ENCODE measurements around the gene PRADC1.

PRADC1 gene

DNA sequence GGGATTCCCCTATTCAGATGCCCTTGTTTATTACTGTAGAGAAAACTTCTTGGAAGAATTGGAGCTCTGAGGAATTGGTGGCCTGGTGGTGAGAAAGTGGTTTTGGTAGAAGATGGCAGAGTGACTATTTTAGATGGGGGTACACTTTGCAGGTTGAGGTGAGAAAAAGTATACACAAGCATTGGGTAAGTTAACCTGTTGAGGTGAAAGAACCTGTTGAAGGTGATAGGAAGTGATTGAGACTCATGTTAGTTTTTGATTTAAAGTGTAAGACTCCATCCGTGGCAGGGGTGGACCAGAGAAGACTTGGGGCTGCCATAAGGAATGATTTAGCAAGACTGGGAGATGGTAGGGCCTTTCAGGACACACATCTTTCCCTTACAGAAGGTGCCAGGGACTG lies 4.1 kb upstream of the PRADC1 start:
- TF ChIP-seq CREB1 (IDR thresholded peaks at IDR 0.05; ENCODE audit: low read depth) (no peak), EP300 (IDR thresholded peaks at IDR 0.05; ENCODE audit: borderline replicate concordance) (no peak), FOXM1 (IDR thresholded peaks at IDR 0.05; ENCODE audit: borderline replicate concordance, low read depth) (no peak), TCF12 (IDR thresholded peaks at IDR 0.05; ENCODE audit: low read depth) (no peak), RAD21 (IDR thresholded peaks at IDR 0.05; ENCODE audit: low read depth) (no peak), EGR1 (IDR thresholded peaks at IDR 0.05) (no peak), TAF1 (IDR thresholded peaks at IDR 0.05; ENCODE audit: low read depth) (no peak), MAX (IDR thresholded peaks at IDR 0.05) (no peak), REST (IDR thresholded peaks at IDR 0.05; ENCODE audit: low read depth) (no peak), TEAD4 (IDR thresholded peaks at IDR 0.05) (no peak), CEBPB (IDR thresholded peaks at IDR 0.05) (no peak)
- TF ChIP-seq, protein P1, sequence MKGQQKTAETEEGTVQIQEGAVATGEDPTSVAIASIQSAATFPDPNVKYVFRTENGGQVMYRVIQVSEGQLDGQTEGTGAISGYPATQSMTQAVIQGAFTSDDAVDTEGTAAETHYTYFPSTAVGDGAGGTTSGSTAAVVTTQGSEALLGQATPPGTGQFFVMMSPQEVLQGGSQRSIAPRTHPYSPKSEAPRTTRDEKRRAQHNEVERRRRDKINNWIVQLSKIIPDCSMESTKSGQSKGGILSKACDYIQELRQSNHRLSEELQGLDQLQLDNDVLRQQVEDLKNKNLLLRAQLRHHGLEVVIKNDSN (IDR thresholded peaks at IDR 0.05): no peak

DNA sequence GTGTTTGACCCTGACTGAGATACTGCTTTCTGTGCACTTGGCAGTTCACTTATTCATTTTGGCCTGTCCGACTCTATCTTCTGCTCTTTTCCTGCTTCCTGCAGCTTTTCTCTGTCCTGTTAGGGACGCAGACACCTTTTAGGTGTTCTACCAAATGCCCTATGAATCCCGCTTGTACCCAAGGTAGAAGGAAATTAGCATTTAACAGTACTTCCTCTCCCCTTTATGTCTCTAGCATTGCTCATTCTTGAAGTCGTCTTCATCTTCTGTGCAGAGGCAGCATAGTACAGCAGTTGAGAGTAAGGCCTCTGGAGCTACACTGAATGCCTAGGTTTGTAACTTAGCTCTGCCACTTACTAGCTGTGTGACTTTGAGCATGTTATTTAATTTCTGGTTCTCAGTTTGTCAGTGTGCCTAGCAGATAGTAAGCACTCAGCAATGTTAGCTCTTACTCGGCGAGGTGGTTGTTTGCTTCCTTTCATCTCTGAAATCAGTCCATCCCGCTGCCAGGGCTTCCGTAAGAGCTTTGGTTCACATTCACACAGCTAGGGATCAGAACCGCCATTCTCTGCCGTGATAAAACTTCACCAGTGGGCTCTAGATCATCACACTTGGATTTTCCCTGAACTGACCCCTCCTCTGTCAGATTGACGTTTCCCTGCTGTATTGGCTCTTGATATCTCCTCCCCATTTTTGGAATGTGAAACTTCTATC lies 2.4 kb upstream of the PRADC1 start:
- TF ChIP-seq FOXM1 (IDR thresholded peaks at IDR 0.05; ENCODE audit: borderline replicate concordance, low read depth) (no peak), RAD21 (IDR thresholded peaks at IDR 0.05; ENCODE audit: low read depth) (no peak), MAX (IDR thresholded peaks at IDR 0.05) (no peak), YY1 (IDR thresholded peaks at IDR 0.05; ENCODE audit: low read depth) (no peak), NFIC (IDR thresholded peaks at IDR 0.05) (no peak), CEBPB (IDR thresholded peaks at IDR 0.05) (no peak), TAF1 (IDR thresholded peaks at IDR 0.05; ENCODE audit: low read depth) (no peak), TEAD4 (IDR thresholded peaks at IDR 0.05) (no peak), REST (IDR thresholded peaks at IDR 0.05; ENCODE audit: low read depth) (no peak), CREB1 (IDR thresholded peaks at IDR 0.05; ENCODE audit: low read depth) (no peak), EGR1 (IDR thresholded peaks at IDR 0.05) (no peak), ZBTB7A (IDR thresholded peaks at IDR 0.05; ENCODE audit: low read depth) (no peak), TCF12 (IDR thresholded peaks at IDR 0.05; ENCODE audit: low read depth) (no peak), EP300 (IDR thresholded peaks at IDR 0.05; ENCODE audit: borderline replicate concordance) (no peak)
- TF ChIP-seq, protein P1 (IDR thresholded peaks at IDR 0.05): no peak

GRCh38 chr2:73233932-73234832 lies 1.1 kb upstream of the PRADC1 start, which contains the start of gene CCT7:
CCT7 (plus strand) TSS chr2:73234308; CDS start chr2:73234379, 71 bp downstream.
- TF ChIP-seq EGR1 (IDR thresholded peaks at IDR 0.05) (peak; percentile 17; the same call in 1 of the 2 replicates), TEAD4 (IDR thresholded peaks at IDR 0.05) (no peak; the same call in 1 of the 2 replicates), NFIC (IDR thresholded peaks at IDR 0.05) (peak; percentile 23; the same call in 1 of the 2 replicates), FOXM1 (IDR thresholded peaks at IDR 0.05; ENCODE audit: borderline replicate concordance, low read depth) (no peak; the same call in 1 of the 2 replicates), MAX (IDR thresholded peaks at IDR 0.05) (peak; percentile 93), ZBTB7A (IDR thresholded peaks at IDR 0.05; ENCODE audit: low read depth) (no peak), RAD21 (IDR thresholded peaks at IDR 0.05; ENCODE audit: low read depth) (no peak), EP300 (IDR thresholded peaks at IDR 0.05; ENCODE audit: borderline replicate concordance) (no peak), TCF12 (IDR thresholded peaks at IDR 0.05; ENCODE audit: low read depth) (peak; percentile 65; the same call in 1 of the 2 replicates), YY1 (IDR thresholded peaks at IDR 0.05; ENCODE audit: low read depth) (peak; percentile 76), CREB1 (IDR thresholded peaks at IDR 0.05; ENCODE audit: low read depth) (no peak), CEBPB (IDR thresholded peaks at IDR 0.05) (0 out of 2 replicates have a peak, but pooled peaks have one; percentile 41), REST (IDR thresholded peaks at IDR 0.05; ENCODE audit: low read depth) (no peak), TAF1 (IDR thresholded peaks at IDR 0.05; ENCODE audit: low read depth) (peak; percentile 99)
- TF ChIP-seq, protein P1 (IDR thresholded peaks at IDR 0.05): 0 out of 2 replicates have a peak, but pooled peaks have one; percentile 28
